ENCODE results near the gene KRT3.
"Not testable (repeated sequence)": the region's sequence is repeated elsewhere in the genome, so short reads cannot be mapped to it uniquely, and the experiment has no call there.

KRT3 gene

DNA sequence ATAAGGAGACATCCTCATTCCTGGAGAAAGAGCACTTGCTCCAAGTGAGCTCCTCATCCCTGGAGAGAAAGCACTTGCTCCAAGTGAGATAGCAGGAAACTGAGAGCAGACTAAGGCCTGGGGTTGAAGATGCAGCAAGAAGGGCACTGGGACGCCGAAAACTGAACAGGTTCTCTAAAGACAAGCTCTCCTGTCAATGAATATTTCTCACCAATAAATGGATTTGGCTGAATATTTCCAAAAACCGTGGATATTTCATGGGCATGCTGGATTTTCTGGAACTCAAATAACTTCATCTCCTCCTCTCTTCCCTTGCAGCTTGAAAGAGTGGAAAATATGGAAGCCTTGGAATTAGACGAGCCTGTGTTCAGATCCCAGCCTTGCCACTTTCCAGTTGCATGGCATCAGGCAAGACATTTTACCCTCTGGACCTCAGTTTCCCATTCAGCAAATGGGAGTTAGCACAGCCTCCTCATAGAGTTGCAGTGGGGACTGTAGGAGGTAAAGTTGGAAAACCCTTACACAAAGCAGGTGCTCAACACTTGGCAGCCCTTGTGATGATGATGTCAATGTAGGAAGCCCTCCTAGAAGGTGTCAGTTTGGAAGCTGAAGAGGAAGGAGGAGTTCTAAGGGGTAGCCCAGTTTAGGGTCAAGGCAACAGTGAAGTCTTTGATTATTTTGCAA, 14.4 kb downstream of the KRT3 start:
- no peak for DNase-seq (ENCODE audit: low read depth)

DNA sequence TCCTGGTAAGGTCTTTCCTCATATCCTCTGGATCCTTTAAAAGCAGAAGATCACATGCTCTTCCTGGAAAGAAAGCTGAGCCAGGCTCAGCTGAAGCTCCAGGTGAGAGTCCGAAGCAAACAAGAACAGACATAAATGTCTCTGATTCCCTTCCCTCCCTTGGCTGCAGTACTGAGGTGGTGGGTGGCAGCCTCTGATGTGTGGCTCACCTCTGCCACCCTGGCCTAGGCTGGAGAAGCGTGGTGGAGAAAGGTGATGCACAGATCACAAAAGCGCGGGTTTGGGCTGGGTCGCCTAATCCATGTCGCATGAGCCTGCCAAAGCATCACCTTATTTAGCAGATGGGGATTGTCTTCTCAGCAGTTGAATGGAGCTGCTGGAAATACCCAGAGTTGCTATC, 16.0 kb downstream of the KRT3 start:
- DNase-seq (ENCODE audit: low read depth): no peak

DNA sequence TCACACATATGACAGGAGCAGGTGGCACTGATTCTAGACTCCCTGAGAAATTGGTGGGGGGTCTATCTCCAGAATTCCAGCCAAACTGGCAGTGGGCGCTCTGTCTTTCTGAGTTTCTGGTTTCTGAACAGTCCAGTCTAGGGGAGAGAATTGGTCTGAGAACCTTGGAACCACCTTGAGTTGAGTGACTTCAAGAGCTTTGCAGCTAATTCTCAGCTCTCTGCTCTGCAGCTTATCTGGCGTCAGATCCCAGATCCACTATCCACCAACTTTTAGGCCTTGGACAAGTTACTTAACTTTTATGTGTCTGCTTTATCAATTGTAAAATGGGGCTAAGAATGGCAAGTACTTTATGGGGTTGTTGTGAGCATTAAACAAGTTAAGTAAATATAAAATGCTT, 17.1 kb downstream of the KRT3 start:
- no peak for DNase-seq (ENCODE audit: low read depth)

DNA sequence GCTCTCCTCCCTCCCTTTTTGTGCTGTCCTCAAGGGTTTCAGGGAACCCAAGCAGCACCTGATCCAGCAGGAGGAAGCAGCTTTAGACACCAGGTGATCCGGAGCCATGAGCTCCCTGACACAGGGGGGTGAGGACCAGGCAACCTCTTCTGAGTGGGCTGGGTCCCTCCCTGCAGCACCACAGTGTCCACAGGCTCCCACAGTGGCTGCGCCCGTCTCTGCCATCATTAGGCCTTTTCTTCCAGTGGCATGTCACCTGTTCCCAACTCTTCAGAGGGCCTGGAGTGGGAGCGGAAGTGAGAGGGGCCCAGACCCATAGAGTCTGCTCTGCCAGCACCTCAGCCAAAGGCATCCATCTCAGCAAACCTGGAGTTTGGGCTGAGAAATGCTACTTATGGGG, 18.4 kb downstream of the KRT3 start:
- no peak for DNase-seq (ENCODE audit: low read depth)

DNA sequence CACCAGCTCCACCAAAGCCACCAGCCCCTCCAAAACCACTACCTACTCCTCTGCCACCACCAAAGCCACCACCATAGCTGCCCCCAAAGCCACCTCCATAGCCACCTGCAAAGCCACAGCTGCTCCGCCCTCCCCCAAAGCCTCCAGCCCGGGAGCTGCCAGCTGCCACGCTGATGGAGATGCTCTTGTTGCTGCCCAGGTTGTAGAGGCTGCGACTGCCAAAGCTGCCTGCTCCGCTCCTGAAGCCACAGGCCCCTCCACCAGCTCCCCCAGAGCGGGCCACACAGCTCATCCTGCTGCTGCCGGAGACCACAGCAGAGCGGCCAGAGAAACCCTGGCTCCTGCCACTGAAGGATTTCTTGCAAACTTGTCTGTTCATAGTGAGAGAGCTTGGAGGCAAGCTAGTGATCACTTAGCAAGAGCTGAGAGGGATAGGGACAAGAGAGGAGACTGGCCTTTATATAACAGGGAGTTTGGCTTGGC, 19.0 kb downstream of the KRT3 start, which contains the start of gene KRT76:
KRT76 (minus strand) TSS at position 433 of the 483 bp plus-strand sequence; CDS start at position 379, 54 bp downstream.
- DNase-seq (ENCODE audit: low read depth): no peak

DNA sequence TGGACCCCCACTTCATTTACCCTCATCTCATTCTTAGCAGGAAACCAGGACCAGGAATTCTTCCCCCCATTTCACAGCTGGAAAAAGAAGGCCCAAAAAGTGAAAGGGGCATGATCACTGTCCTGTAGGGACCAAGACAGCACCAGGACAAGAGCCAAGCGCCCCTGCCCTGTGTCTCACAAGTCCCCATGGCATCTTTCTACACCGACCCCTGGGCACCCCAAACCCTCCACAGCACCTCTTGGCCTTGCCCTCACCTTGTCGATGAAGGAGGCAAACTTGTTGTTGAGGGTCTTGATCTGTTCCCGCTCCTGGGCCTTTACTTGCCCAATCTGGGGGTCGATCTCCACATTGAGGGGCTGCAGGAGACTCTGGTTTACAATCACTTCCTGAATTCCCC, 19.5 kb downstream of the KRT3 start:
- no peak for DNase-seq (ENCODE audit: low read depth)

DNA sequence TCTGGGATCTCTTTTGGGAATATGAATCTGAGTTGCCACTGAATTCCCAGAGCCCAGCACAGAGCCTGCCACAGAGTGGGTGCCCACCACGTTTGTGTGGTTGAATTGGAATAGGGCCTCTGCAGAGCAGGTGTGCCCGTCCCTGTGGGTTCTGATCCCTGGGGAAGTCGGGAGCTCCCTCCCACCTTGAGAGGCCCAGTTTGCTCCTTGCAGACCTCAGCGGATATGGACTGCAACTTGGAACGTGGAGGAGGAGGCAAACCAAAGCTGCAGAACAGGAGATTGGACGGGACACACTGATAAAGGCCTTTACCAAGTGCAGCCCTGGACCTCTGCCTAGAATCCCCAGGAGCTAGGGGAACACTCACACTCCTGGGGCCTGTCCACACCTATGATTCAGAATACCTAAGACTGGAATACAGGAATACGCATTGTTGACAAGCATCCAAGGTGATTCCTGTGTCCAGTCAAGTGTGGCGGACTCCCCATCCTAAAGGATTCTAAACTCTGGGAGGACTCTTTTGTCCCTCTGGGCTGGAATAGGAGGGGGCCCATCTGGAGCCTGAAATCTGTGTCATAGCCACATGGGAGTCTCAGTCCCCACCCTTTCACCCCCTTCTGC, 21.2 kb downstream of the KRT3 start:
- DNase-seq (ENCODE audit: low read depth): no peak

DNA sequence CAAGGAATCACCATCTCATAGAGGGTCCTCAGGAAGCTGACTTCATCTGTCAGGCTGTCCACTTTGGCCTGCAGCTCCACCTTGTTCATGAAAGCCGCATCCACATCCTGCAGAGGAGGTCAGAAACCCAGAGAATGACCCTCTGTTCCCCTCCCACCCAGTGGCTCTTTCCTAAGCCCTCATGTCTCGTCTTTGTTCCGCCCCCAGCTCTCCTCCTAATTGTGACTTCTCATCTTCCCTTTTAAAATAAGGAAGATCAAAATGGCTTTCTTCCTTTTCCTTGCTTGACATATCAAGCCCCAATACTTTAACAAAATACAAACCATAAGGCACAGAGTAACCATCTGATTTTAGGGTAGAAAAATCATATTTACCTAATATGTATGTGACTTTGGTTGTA, 23.1 kb downstream of the KRT3 start:
- DNase-seq (ENCODE audit: low read depth): no peak

DNA sequence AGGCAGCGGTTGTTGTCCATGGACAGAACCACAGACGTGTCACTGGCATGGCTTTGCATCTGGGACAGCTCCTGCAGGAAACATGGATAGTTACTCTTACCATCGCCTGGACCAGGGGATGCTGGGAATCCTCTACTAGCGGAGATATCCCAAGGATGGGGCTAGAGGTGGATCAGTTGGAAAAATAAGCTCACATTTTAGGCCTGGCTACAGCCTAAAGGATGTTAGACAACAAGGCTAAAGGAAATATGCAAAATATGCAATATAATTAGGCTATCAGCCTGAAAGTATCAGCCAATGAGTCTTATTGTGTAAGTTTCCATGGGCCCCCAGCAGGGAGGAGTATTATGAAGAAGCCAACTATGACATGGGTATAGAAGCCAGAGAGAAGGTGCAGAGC, 23.7 kb downstream of the KRT3 start:
- DNase-seq (ENCODE audit: low read depth): no peak

DNA sequence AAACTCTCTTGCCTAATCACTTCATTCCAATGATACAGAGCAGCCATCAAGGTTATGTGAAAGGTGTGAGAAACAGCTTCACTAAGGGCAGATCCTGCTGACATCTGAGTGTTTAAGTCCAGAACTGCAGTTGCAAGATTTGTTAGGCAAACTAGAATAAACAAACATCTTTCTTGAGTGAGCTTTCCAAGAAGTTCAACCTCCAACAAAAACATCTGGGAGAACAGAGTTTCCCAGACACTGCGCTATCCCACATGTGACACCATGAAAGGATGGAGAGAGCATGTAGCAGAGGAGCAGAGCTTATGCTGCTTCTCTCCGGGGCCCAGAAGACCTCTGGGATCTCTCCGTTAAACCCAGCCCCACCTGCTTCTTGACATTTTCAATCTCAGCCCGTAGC, 24.4 kb downstream of the KRT3 start:
- no peak for DNase-seq (ENCODE audit: low read depth)

DNA sequence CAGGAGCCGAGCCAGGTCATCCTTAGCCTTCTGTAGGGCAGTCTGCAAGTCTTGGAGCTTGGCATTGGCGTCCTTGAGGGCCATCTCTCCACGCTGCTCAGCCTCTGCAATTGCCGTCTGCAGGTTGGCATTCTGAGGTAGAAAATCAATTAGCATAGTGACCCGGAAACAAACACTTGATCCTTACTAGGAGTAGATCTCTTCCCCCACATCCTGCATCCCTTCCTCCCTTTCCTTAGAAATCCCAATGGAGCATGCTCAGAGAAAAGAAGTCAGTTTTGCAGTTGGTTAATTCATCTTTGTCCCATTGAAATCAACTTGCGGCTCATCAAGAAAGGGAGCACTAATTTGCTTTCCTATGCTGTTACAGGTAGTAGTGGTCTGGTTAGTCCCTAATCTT, 24.8 kb downstream of the KRT3 start:
- DNase-seq (ENCODE audit: low read depth): no peak

DNA sequence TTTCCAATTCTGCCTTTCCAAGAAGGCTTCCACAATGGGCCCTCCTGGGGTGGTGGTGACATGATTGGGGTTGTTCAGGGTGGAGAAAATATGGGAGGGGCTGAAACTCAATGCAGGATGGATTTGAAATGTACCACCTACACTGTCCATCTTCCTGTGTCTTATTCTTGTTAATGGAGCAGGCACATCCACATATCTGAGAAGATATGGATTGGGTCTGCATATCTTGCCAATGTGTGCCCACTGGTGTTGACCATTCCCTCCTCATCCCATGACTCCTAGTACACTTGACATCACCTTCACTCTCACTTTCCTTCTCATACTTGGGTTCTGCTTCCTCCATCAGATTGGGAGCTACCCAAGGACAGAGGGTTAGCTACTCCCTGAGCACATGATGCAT, 26.0 kb downstream of the KRT3 start:
- no peak for DNase-seq (ENCODE audit: low read depth)

DNA sequence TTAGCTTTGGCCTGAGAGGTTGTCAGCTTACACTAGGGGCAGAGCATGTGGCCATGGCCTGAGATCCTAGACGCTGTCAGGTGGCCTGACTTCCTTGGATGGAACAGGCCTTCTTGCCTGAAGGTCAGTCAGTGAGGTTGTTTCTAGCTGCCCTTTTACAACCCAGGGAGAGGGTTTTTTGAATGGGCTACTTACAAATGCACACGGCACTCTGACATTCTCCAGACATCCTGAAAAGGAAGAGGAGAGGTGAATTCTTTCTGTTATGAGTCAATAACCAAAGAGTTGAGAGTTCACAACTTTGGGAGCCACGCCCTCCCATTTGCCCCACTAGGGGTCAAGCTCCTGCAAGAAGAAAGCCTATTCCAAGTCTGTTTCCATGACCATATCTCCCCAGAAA, 26.6 kb downstream of the KRT3 start:
- no peak for DNase-seq (ENCODE audit: low read depth)

DNA sequence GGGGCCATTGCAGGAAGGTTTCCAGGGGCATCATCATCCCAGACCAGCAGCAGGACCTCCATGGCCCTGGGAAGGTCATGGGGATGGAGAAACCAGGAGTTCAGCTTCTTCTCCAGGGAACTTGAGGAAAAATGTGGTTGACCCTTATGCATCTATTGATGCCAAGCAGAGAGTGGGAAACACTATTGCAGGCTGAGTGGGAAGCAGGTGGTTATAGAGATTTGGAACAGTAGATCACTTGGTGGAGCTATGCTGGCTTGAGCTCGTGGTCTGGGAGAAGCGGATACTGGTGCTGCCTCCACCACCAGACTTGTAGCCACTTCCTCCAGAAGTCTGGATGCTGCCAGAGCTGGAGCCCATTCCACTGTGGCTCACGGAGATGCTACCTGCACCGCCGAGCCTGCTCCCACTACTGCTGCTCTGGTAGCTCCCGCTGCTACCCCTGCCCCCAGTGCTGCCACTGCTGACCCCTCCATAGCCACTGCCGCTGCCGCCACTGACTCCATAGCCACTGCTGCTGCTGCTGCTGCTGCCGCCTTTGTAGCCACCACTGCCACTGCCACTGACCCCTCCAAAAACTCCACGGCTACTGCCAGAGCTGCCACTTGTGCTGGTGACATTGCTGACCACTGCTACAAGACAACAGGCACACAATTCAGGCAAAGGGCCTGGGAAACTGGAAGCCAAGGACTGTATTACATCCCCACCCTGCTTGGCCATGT, 27.3 kb downstream of the KRT3 start:
- no peak for DNase-seq (ENCODE audit: low read depth)

DNA sequence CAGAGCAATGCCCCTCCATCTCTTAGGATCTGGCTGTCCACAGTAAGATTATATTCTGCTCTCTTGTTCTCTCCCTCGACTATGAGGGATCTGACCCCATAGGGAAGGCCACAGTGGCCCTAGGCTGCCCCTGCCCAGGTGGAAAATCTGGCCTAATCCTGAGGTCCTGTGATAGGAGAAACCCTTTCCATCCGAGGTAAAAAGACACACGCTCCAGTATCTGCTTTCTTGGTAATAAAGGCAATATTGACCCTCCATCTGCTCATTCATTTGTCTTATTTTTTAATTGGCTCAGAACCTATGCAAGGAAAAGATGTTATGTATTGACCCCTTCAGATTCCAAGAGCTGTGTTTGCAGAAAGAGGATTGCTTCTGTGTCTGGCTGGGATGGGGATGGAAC, 28.5 kb downstream of the KRT3 start:
- DNase-seq (ENCODE audit: low read depth): no peak

DNA sequence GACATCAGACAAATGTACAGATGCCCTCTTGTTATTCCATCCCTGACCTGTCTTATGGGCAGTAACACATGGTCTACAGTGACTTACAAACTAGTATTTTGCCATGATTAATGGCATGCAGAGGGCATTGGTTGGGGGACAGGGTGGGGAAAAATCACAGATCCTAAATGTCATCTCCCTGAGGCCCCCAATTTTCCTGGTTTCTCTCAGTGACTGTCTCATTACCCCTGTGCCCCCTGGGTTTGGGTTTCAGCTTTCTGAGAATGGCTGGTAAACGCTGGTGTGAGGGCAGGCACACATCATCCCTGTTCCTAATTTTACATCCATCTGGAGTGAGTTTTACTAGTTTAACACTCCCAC, 28.9 kb downstream of the KRT3 start:
- DNase-seq (ENCODE audit: low read depth): no peak

DNA sequence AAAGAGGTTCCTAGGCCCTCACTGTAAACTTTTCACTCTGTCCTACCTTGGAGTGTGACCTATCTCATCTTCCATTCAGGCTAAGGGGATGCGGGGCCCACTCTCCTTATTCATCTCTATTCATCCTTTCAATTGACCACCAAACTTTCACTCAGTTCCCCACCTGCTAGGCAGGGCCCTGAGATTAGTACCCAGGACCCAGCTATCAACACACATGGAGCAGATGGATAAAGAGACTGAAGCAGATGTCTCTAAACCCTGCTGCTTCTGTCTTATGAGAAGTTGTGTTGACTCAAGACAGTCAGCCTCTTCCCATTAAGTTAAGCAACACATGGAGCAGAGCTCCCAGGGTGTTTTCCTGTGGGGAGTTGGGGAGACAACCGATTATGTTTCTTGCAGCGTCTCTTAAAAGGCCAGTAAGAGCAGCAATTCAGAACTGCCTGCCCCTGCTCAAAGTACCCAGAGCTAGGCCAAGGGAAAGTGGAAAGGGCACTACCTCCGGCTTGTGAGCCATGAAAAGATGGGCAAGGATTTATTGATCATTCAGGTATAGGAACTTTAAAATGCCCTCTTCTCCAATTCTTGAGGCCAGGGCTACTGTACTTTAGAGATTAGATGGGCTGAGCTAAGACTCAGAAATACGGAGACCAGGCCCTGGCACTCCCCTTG, 29.4 kb downstream of the KRT3 start:
- no peak for DNase-seq (ENCODE audit: low read depth)

DNA sequence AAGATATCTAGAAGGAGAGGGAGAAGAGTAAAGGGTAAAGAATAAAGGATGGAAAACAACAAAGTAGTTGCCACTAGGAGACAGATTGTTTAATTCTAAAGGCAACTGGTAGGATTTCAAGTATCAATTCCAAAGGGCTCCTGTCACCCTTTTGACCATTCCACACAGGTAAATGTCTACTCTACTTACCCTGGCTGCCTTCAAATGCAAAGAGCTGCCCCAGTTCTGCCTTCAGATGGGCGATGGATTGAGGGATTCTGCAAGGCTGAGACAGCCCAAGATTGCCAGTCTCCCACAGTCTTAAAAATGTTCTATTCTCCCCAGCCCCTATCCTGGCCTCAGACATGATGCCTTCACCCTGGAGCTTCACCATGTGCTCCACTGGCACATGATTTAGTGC, 30.2 kb downstream of the KRT3 start:
- no peak for DNase-seq (ENCODE audit: low read depth)

DNA sequence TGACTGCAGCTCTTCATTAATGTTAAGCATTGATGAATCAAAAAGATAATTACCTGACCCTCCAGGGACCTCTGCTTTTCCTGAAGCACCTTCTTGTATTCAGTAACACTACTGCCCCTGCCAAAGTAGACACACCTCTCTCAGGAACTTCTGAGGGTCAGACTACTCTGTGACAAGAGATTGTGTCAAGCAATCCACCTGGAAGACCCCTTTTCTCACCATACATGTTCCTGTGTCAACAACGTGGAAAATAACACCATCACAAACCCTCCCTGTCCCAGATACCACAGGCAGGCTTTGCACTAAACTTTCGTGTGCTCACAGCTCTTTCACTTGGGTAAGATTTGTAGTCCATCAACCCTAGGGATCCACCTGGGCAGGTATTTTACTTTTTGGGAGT, 31.9 kb downstream of the KRT3 start:
- DNase-seq (ENCODE audit: low read depth): no peak

DNA sequence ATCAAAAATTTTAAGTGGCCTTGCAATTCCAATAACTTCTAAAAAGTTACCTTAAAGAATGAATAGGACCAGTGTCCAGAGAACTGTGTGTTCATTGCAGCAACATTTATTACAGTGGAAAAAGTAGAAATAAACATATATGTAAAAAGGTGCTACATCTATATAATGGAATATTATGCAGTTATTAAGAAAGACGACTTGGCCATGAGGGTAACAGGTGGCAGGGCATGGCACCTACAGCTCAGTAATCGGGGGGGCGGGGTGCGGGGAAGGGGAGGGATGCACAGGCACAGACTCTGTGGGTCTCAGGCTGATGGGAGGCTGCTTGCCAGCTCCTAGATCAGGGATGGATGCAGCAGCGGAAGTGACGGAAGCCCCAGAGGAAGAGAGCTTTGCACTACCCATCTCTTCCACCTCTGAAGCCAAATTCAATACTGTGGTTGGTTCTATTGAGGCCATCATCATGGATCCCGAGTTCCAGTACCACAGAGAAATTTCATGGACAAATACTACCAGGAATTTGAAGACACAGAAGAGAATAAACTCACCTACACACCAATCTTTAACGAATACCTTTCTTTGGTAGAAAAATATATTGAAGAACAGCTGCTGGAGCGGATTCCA, 32.8 kb downstream of the KRT3 start:
- DNase-seq (ENCODE audit: low read depth): no peak

DNA sequence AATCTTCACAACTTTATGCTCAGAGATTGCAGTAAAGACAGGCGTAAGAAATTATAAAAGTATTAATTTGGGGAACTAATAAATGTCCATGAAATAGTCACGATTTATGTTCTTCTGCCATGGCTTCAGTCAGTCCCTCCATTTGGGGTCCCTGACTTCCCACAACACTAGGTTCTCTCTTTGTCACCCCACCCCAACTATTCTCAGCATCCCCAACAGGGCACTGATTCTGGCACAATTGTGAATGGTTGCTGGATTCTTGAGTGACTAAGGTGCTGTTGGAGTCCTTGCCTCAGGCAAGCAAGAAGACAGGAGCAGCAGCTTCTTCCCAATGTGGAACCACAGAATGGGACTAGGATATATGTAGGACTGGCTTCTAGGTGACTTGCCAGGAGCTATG, 34.1 kb downstream of the KRT3 start:
- DNase-seq (ENCODE audit: low read depth): no peak

DNA sequence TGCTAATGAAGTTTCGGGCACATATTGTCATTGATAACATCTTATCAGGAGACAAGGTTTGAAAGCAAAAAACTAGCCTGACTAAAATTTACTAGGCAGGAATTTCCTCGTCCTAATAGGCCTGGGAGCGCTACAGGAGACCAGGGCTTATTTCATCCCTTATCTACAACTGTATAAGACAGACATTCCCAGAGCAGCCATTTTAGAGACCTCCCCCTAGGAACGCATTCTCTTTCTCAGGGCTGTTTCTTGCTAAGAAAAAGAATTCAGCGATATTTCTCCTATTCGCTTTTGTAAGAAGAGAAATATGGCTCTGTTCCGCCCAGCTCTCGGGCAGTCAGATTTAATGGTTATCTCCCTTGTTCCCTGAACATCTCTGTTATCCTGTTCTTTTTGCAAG, 34.7 kb downstream of the KRT3 start:
- not testable (repeated sequence) for DNase-seq (ENCODE audit: low read depth)
